Keratinocyte (primary cell): ENCODE data around the gene SYPL1. TPM values are rescaled to one million over a fixed set of nuclear protein-coding genes. Genes with fewer than 3 reads are reported as not detected.

Source experiments
- DNase-seq: peaks from one replicate; pipeline ENCODE4 v3.0.0-alpha.2; 2011; ENCODE audit warnings: low read depth, missing footprints, low spot score
- FAIRE-seq: peaks from 2 replicates; lab custom pipeline; 2011; peaks lifted over from hg19 to GRCh38; lab: Jason Lieb, UNC
- H2AFZ ChIP-seq: 2 replicates; pipeline ENCODE4 v1.6.0; 2012; ENCODE audit warnings: low read length, control low read depth, inconsistent platforms; ENCODE audit not compliant: control insufficient read depth
- H3K27ac ChIP-seq: 2 replicates; pipeline ENCODE4 v1.5.1; 2011; ENCODE audit warnings: low read length; ENCODE audit not compliant: control insufficient read depth, insufficient read depth
- H3K27me3 ChIP-seq: 3 replicates; pipeline ENCODE4 v1.6.0; 2011; ENCODE audit warnings: low read length; ENCODE audit not compliant: control insufficient read depth, insufficient read depth; ENCODE audit errors: extremely low read depth
- H3K36me3 ChIP-seq, 2 experiments: 2 replicates in 1 of 2; 3 replicates in 1 of 2; pipeline ENCODE4 v1.5.1; 2011; ENCODE audit warnings: low read length in 2 of 2, mild to moderate bottlenecking in 1 of 2; ENCODE audit not compliant: control insufficient read depth in 2 of 2, insufficient read depth in 2 of 2; ENCODE audit errors: extremely low read depth in 1 of 2
- H3K4me1 ChIP-seq: 3 replicates; pipeline ENCODE4 v1.5.1; 2011; ENCODE audit warnings: low read length; ENCODE audit not compliant: control insufficient read depth, insufficient read depth; ENCODE audit errors: extremely low read depth
- H3K4me2 ChIP-seq: 3 replicates; pipeline ENCODE4 v1.6.0; 2011; ENCODE audit warnings: low read depth, low read length; ENCODE audit not compliant: control insufficient read depth, insufficient read depth; ENCODE audit errors: extremely low read depth
- H3K4me3 ChIP-seq, 3 experiments: fragments of 200-600 bp in 1 of 3; sonication (generic) in 1 of 3; 2 replicates in 2 of 3; 3 replicates in 1 of 3; pipeline ENCODE4 v1.5.1; 2011 to 2016; ENCODE audit warnings: low read length in 3 of 3, mild to moderate bottlenecking in 3 of 3, control low read depth in 2 of 3, inconsistent platforms in 1 of 3, low read depth in 1 of 3, mixed read lengths in 1 of 3, mixed run types in 1 of 3, moderate library complexity in 1 of 3; ENCODE audit not compliant: control insufficient read depth in 2 of 3, insufficient read depth in 2 of 3; ENCODE audit errors: extremely low read depth in 1 of 3
- H3K79me2 ChIP-seq: 2 replicates; pipeline ENCODE4 v1.6.0; 2012; ENCODE audit warnings: low read length; ENCODE audit not compliant: control insufficient read depth, insufficient read depth
- H3K9ac ChIP-seq: 3 replicates; pipeline ENCODE4 v1.6.0; 2011; ENCODE audit warnings: low read length; ENCODE audit not compliant: control insufficient read depth, insufficient read depth; ENCODE audit errors: extremely low read depth
- H3K9me1 ChIP-seq: 3 replicates; pipeline ENCODE4 v1.6.0; 2011; ENCODE audit warnings: low read length; ENCODE audit not compliant: control insufficient read depth, insufficient read depth; ENCODE audit errors: extremely low read depth
- H3K9me3 ChIP-seq: 2 replicates; pipeline ENCODE4 v1.5.1; 2012; ENCODE audit warnings: low read depth, low read length; ENCODE audit not compliant: control insufficient read depth
- H4K20me1 ChIP-seq: 3 replicates; pipeline ENCODE4 v1.6.0; 2011; ENCODE audit warnings: low read length; ENCODE audit not compliant: control insufficient read depth, insufficient read depth; ENCODE audit errors: extremely low read depth
- CTCF ChIP-seq, 3 experiments: IDR thresholded peaks in 1 of 3; conservative IDR thresholded peaks in 1 of 3; optimal IDR thresholded peaks in 1 of 3; 2 replicates in 2 of 3; 3 replicates in 1 of 3; pipeline versions ENCODE3 to v1.5.1; 2011; ENCODE audit warnings: low read length in 3 of 3, mild to moderate bottlenecking in 3 of 3, moderate library complexity in 2 of 3, control low read depth in 1 of 3, inconsistent platforms in 1 of 3; ENCODE audit not compliant: insufficient read depth in 2 of 3; ENCODE audit errors: extremely low read depth in 1 of 3
- EZH2 ChIP-seq: IDR thresholded peaks from one replicate; pipeline ENCODE4 v1.6.1; 2012; ENCODE audit warnings: inconsistent platforms, mild to moderate bottlenecking, low read length, moderate library complexity
- dilution Hi-C: fragments of 300-500 bp; cut with MboI; formaldehyde crosslinking; loops from one replicate; pipeline ENCODE4 v1.7.0; 2020; ENCODE audit warnings: low sequenced_read_pairs; ENCODE audit not compliant: extremely low pct_ligation_motif_present
- polyA plus RNA-seq, 5 experiments: library from polyadenylated mRNA; depleted of rRNA in 3 of 5; stranded (reverse) in 3 of 5; stranded (forward) in 1 of 5; unstranded in 1 of 5; fragments of >200 nt; gene quantifications; 1 replicate in 1 of 5; 2 replicates in 3 of 5; 3 replicates in 1 of 5; pipeline versions ENCODE4 v1.2.1 to v1.2.3, GENCODE V29; 2011 to 2012; ENCODE audit warnings: missing spikeins in 2 of 5, low read depth in 1 of 5, low replicate concordance in 1 of 5

The SYPL1 gene
- polyA plus RNA-seq, 1 donor (not counting 4 experiments of a cell fraction or from before 2014, with no cell fraction given) = 254 TPM

- DNase-seq = no peak
- TF ChIP-seq CTCF (optimal IDR thresholded peaks at IDR 0.05 in 1 of 3, IDR thresholded peaks at IDR 0.05 in 1 of 3, conservative IDR thresholded peaks at IDR 0.05 in 1 of 3; ENCODE audit: extremely low read depth in 1 of 3, insufficient read depth in 2 of 3, low read length in 3 of 3) (no peak), EZH2 (no peak)
- no peaks in the 10 kb centered on the region for H3K9me3 ChIP-seq
- H3K27me3 ChIP-seq = no peaks in the 10 kb centered on the region
- no peak overlapping the region for H3K9ac ChIP-seq
- no peaks in the 10 kb centered on the region for H3K79me2 ChIP-seq
- no peak overlapping the region for H2AFZ ChIP-seq
- H3K27ac ChIP-seq = no peak overlapping the region
- peaks cover 3% of the 10 kb centered on the region in 2 experiments for H3K36me3 ChIP-seq
- H3K4me2 ChIP-seq = no peak overlapping the region
- H3K4me3 ChIP-seq = no peak overlapping the region
- no peaks in the 10 kb centered on the region for H3K4me1 ChIP-seq
- no peaks in the 10 kb centered on the region for H4K20me1 ChIP-seq
- no peak for FAIRE-seq
- dilution Hi-C loops = no loop called here
- H3K9me1 ChIP-seq = no peaks in the 10 kb centered on the region
These were observed 27.1 kb downstream of the SYPL1 start for GRCh38 chr7:106085015-106085414.

DNA sequence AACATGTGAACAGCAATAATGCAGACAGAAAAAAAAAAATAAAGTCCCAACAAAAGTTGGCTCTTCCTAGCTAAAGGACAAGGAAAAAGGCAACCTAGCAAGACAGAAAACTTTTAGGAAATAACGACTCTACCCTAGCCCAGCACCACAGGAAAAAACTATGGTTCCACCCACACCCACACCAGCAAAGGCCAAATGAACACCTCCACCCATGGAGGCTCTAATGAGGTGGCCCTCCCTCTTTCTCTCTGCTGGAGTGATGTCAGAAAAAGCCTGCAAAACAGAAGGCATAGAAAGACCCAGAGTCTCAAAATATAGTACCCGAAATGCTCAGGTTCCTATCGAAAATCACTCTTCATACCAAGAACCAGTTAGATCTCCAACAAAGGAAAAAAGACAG, 28.4 kb downstream of the SYPL1 start:
- FAIRE-seq = no peak
- no peak for TF ChIP-seq CTCF (optimal IDR thresholded peaks at IDR 0.05 in 1 of 3, IDR thresholded peaks at IDR 0.05 in 1 of 3, conservative IDR thresholded peaks at IDR 0.05 in 1 of 3; ENCODE audit: extremely low read depth in 1 of 3, insufficient read depth in 2 of 3, low read length in 3 of 3)
- no peak for TF ChIP-seq EZH2
- Histone ChIP-seq H3K79me2 (no peaks in the 10 kb centered on the region), H3K4me3 (no peak overlapping the region), H2AFZ (no peak overlapping the region), H3K9ac (no peak overlapping the region), H3K27ac (no peak overlapping the region), H3K27me3 (no peaks in the 10 kb centered on the region), H3K4me2 (no peak overlapping the region), H3K9me1 (no peaks in the 10 kb centered on the region), H3K9me3 (no peaks in the 10 kb centered on the region), H3K36me3 (peaks cover 0 to under 1% of the 10 kb centered on the region in 2 experiments), H4K20me1 (no peaks in the 10 kb centered on the region), H3K4me1 (no peaks in the 10 kb centered on the region)
- DNase-seq = no peak
- dilution Hi-C loops = no loop called here
